ENCODE results near the gene CCDC154.

CCDC154 gene

GRCh38 chr16:1486551-1487390, 42.4 kb upstream of the CCDC154 start:
- TF ChIP-seq FOXP2 (optimal IDR thresholded peaks at IDR 0.05; ENCODE audit: borderline replicate concordance, extremely low read depth, extremely low read length, insufficient read depth) (no peak), SIN3A (IDR thresholded peaks at IDR 0.05; ENCODE audit: borderline replicate concordance, insufficient read depth, low read length) (no peak), POLR2AphosphoS5 (IDR thresholded peaks at IDR 0.05; ENCODE audit: low read depth, low read length) (no peak), TAF1 (IDR thresholded peaks at IDR 0.05; ENCODE audit: borderline replicate concordance, insufficient read depth, low read length) (no peak), REST (IDR thresholded peaks at IDR 0.05; ENCODE audit: insufficient read depth in 1 of 2, low read depth in 2 of 2, low read length in 2 of 2) (no peak)

- TF ChIP-seq TAF1 (IDR thresholded peaks at IDR 0.05; ENCODE audit: borderline replicate concordance, insufficient read depth, low read length) (no peak), FOXP2 (optimal IDR thresholded peaks at IDR 0.05; ENCODE audit: borderline replicate concordance, extremely low read depth, extremely low read length, insufficient read depth) (no peak), POLR2AphosphoS5 (IDR thresholded peaks at IDR 0.05; ENCODE audit: low read depth, low read length) (no peak), SIN3A (IDR thresholded peaks at IDR 0.05; ENCODE audit: borderline replicate concordance, insufficient read depth, low read length) (no peak), REST (IDR thresholded peaks at IDR 0.05; ENCODE audit: insufficient read depth in 1 of 2, low read depth in 2 of 2, low read length in 2 of 2) (no peak)
These were observed 41.6 kb upstream of the CCDC154 start for GRCh38 chr16:1485847-1486496.

- TF ChIP-seq POLR2AphosphoS5 (IDR thresholded peaks at IDR 0.05; ENCODE audit: low read depth, low read length), result no peak
- TF ChIP-seq TAF1 (IDR thresholded peaks at IDR 0.05; ENCODE audit: borderline replicate concordance, insufficient read depth, low read length), result no peak
- TF ChIP-seq SIN3A (IDR thresholded peaks at IDR 0.05; ENCODE audit: borderline replicate concordance, insufficient read depth, low read length), result no peak
- TF ChIP-seq REST (IDR thresholded peaks at IDR 0.05; ENCODE audit: insufficient read depth in 1 of 2, low read depth in 2 of 2, low read length in 2 of 2), result no peak
- TF ChIP-seq FOXP2 (optimal IDR thresholded peaks at IDR 0.05; ENCODE audit: borderline replicate concordance, extremely low read depth, extremely low read length, insufficient read depth), result no peak
These were observed 37.8 kb upstream of the CCDC154 start for GRCh38 chr16:1481906-1482835.

GRCh38 chr16:1477033-1477432, 32.7 kb upstream of the CCDC154 start:
- no peak for TF ChIP-seq SIN3A (IDR thresholded peaks at IDR 0.05; ENCODE audit: borderline replicate concordance, insufficient read depth, low read length)
- no peak for TF ChIP-seq POLR2AphosphoS5 (IDR thresholded peaks at IDR 0.05; ENCODE audit: low read depth, low read length)
- TF ChIP-seq FOXP2 (optimal IDR thresholded peaks at IDR 0.05; ENCODE audit: borderline replicate concordance, extremely low read depth, extremely low read length, insufficient read depth), result no peak
- TF ChIP-seq TAF1 (IDR thresholded peaks at IDR 0.05; ENCODE audit: borderline replicate concordance, insufficient read depth, low read length), result no peak
- TF ChIP-seq REST (IDR thresholded peaks at IDR 0.05; ENCODE audit: insufficient read depth in 1 of 2, low read depth in 2 of 2, low read length in 2 of 2), result no peak

All from PFSK-1 (cell line).